Camera-type eye (tissue), 1 donor: ENCODE results near the gene AP2B1. TPM values are rescaled to one million over a fixed set of nuclear protein-coding genes. Genes with fewer than 3 reads are reported as not detected.

Experiments used
- total RNA-seq: library from RNA; depleted of rRNA; stranded (reverse); fragments of >200 nt; gene quantifications from one replicate; pipeline ENCODE4 v1.2.3, GENCODE V29; 2014

Gene AP2B1
- 116 TPM for total RNA-seq

DNA sequence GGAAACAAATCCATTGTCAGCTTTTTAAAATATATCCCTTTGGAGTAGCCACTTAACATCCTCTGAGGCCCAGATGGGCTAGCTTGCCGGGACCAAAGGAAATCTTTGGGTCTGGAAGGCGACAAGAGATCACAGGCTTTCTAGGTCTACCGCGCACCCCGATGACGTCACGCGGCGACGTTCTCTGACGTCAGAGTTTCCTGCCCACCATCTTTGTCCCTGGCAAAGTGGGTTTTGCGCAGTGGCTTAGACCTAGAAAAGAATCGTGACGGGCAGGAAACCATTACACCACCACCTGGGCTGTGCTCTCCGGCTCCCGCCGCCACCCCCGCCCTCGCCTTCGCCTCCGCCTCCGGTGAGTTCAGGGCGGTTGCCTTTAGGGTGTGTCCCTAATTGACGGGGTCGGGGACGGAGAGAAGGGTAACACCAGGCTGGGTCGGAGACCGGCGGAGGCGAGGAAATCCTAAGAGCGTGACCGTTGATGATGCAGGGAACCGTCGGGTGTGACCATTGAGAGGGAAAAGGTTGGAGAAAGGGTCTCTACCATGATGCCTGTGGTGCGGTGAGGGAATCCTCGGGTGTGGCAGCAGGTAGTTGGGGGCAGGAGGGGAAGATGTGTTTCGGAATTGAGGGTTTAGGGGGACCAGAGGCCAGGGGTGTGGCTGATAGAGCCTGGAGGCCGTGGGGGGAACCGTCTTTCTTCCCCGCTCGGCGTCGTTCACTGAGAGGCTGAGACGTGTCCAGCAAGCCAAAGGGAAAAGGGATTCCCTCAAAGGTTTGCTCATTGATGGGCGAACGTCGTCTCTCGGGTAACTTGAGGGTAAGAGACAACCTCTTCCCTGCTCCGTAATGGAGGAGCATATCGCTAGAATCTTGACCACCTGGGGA, at the start of gene AP2B1:
TSS of gene AP2B1 (plus strand) at position 249 of the 888 bp plus-strand sequence. CDS start 6,709 bp downstream, outside the sequence.

DNA sequence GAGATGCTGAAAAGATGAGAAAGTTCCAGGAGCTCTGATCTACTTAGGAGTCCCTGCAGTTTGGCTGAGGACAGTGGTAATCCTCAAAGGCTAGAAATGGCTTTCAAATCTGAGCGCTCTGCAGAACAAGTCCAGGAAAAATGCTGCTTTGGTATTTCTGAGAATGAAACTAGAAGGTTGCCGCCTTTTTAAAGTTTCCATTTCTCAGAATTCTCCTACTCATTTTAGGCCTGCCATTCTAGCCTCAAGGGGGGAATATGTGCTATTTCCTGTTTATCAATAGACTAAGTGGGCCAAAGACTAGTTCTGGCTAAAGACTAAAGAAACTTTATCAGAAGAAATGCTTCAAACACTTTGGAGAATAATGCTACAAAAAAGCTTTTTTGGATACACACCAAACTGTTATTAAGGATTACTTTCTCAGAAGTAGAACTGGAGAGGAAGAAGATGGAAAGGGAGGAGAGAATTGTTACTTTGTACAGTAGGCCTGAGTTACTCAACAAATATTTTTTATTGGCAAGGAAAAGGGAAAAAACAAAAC, 49.5 kb upstream of the AP2B1 start, which contains the start of gene SLFN12L:
TSS of gene SLFN12L (minus strand) at position 78 of the 541 bp plus-strand sequence. CDS start 15,314 bp downstream, outside the sequence.

DNA sequence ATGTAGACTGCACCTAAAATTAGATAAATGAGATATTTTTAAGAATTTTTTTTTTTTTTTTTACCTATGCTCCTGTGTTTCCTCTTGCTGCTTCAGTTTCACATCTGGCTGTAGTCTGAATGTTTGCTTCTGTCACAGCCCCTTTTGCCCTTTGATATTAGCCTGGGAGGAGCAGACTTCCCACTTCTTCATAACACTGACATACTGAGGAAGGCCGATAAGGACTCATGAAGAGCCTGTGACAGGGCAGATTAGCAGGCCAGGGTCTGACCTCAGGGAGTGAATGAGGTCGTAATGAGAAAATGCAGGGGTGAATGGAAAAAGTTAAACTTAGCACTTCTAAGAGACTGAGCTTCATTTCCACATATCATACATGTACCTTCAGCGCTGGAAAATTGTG, 26.4 kb upstream of the AP2B1 start, which contains the start of gene SLFN14:
TSS of gene SLFN14 (minus strand) at position 117 of the 400 bp plus-strand sequence. CDS start 2,757 bp downstream, outside the sequence.

DNA sequence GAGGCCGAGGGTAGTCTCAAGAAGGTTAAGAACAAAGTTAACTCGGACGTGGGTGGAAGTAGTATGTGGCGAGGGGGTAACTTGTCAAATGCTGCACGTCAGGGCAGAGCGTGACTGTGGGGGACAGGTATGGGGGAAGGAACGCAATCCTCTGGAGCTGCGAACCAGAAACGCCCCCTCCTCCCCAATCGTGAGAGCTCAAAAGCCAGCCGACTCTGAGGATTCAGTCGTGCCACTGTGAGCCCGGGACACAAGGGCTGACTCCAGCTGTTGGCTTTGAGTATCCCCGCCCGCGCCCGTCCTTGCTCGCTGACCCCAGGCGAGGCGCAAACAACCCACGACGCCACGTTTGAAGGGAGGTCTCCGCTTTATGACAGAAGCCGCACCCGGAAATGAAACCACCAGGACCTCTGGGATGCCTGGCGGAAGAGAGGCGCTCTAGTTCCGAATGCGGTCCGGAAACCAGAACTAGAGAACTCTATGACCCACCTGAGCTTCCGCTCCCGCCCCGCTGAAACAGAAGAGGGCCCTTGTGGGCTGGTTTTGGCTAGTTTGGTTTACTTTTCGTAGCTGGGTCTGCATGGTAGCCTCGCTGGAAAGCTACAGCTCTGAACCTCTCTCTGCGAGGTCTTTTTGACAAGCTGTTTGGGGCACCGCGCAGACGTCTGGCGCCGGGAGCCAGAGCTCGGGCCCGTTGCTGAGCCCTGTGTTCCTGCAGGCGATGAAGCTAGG, 8.8 kb upstream of the AP2B1 start, which contains the start of gene PEX12:
TSS of gene PEX12 (minus strand) at position 375 of the 732 bp plus-strand sequence. CDS start 550 bp downstream, outside the sequence.

DNA sequence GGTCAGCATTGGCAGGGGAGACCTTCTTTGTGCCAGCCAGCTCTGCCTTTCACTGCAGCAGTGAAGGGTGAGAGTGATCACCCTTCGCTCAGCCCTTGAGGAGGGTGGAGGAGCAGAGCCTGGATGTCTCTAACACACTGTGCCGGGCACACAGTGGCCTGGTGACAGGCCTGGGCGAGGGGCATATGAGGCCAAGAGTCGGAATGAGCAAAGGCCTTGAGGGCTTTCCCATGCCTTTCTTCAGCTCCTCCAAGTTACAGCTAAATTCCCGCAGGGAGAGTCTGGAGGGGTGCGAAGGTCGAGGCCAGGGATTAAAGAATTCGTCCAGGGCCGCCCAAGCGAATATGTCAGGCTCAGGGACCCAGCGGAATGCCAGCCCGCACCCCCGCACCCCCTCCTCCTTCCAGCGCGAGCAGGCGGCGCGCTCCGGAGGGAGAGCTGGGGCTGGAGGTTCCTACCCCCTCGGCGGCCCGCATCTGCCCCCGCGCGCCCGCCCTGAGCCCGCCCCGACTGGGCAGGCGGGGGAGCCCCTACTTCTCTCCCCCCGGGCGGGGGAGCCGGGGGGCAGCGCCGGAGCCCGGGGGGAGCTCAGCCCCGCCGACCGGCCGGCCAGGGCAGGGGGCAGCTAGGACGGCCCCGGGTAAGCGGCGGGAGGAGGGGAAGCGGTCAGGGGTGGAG, 144.3 kb downstream of the AP2B1 start, which contains the start of gene RASL10B:
TSS of gene RASL10B (plus strand) at position 401 of the 678 bp plus-strand sequence. CDS start 3,546 bp downstream, outside the sequence.

DNA sequence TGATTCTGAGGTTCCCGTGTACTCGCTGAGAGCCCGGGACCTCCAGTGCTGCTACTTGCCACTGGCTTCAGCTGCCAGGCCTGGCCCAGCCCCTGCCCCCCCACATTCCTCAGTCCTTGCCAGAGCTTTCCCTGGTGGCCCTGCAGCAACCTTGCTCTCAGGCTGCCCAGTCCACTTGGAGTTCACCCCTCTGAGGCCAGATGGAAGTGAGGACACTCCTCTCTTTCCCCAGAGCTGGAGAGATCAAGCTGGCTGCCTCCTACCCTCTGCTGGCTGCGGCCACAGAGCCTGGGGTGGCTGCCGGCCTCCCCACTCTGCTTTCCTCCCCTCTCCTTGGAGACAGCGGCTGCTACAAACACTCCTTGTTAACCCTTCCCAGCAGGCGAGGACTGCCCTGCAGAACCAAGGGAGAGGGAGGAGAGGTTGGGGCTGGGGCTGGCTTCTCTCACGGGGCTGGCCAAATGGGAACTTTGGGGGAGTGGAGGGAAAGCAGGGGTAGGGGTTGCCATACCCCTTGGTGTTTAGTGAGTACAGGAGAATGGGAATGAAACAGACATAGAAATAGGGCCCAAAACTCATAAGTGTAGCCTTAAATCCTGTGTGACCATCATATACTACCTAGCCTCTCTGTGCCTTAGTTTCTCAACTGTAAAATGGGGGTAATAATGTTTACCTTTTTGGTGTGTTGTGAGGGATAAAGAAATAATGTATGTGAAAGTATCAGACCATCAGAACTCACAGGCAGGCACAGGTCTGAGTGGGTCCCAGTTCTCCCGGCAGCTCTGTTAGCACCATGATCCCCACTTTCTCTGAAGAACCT, 166.0 kb downstream of the AP2B1 start, which contains the start of gene GAS2L2:
TSS of gene GAS2L2 (minus strand) at position 295 of the 820 bp plus-strand sequence. CDS start 389 bp downstream, outside the sequence.

DNA sequence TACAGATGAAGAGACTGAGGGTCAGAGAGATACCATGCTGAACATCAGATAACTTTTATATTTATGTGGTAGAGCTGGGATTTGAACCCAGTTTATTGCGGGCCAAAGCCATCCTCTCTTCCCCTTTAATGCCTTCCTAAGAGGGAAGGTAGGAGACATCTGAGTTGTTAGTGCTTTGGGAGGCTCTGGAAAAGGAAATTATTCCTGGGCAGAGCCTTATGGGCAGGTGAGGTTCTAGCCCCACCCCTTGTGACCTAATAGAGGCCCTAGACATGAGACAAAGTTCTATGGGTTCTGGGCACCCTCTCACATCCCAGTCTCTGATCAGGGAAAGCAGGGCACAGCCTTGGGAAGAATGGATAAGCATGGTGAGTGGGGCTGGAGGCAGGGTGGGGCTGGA, 173.5 kb downstream of the AP2B1 start, which contains the start of gene C17orf50:
TSS of gene C17orf50 (plus strand) at position 301 of the 400 bp plus-strand sequence. CDS start at position 356, 55 bp downstream.

Other genes starting within 250 kb of the AP2B1 start
- gene SLFN11, start 213.7 kb upstream of the AP2B1 start, total RNA-seq, result 14.7 TPM
- 11.5 TPM for gene SLFN12, start 154.8 kb upstream of the AP2B1 start, total RNA-seq
- 2.7 TPM for gene SLFN13, start 138.6 kb upstream of the AP2B1 start, total RNA-seq
- gene SLFN12L, start 49.6 kb upstream of the AP2B1 start, total RNA-seq, result 0.77 TPM
- 1.0 TPM for gene SLFN14, start 26.5 kb upstream of the AP2B1 start, total RNA-seq
- gene PEX12, start 8.8 kb upstream of the AP2B1 start, total RNA-seq, result 7.6 TPM
- 4.1 TPM for gene RASL10B, start 144.3 kb downstream of the AP2B1 start, total RNA-seq
- gene GAS2L2, start 165.9 kb downstream of the AP2B1 start, total RNA-seq, result 0.33 TPM
- gene C17orf50, start 173.6 kb downstream of the AP2B1 start, total RNA-seq, result not detected
- gene MMP28, start 208.3 kb downstream of the AP2B1 start, total RNA-seq, result 4.2 TPM
- gene TAF15, start 222.2 kb downstream of the AP2B1 start, total RNA-seq, result 132 TPM